Activated T-helper 1 cell treated with anti-CD3 and anti-CD28 coated beads, Interleukin-2, amount 50 U/mL, for 16 hours (primary cell): ENCODE measurements around the gene RAB36.
A peak's percentile ranks its signal among the peaks of the same experiment; 100 is the strongest.

Source experiments
- DNase-seq, 2 donors: peaks; one replicate each; pipeline ENCODE4 v3.0.0-alpha.2; 2020; ENCODE audit warnings: low read depth in 1 of 2, low spot score in 1 of 2

Gene RAB36

DNA sequence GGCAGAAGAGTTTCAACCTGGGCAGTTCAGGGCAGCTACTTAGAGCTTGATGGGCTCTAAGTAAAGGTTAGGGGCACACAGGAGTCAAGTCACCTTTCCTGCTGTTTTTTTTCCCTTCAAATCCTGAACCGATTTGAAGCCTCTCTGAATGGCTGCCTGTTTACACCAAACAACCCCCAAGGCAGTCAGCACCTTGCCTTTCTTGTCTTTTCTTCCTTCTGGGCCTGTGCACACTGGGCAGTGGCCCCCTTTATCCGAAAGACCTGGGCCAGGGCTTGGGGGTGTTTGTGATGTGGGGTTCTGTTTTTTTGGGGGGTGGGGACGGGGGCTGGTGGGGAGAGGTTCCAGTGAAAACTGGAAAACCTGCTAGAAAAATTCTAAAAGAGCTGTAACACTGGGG, 7.8 kb upstream of the RAB36 start:
- DNase-seq, result no peak

DNA sequence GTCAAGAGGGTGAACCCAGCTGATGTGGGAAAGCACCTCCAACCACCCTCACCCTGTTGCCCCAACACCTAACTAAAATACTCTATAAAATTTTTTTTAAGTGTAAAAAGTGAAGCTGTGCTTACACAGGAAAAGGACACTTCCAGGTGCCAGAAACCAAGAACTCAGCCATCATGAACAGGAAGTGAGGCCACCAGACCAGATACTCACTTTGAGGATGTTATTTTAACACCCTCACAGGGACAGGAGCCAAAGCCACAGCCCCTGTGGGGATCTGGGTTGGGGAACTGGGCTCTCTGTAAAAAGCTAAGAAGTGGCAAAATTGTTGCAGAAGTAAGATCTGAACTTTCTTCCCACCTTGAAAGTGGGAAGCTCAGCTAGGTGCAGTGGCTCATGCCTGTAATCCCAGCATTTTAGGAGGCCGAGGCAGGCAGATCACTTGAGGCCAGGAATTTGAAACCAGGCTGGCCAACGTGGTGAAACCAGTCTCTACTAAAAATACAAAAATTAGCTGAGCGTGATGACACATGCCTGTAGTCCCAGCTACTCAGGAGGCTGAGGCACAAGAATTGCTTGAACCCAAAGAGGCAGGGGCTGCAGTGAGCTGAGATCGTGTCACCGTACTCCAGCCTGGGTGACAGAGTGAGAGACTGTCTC, 7.2 kb upstream of the RAB36 start:
- DNase-seq, result peak in 1 of 2 donors; percentile 5

DNA sequence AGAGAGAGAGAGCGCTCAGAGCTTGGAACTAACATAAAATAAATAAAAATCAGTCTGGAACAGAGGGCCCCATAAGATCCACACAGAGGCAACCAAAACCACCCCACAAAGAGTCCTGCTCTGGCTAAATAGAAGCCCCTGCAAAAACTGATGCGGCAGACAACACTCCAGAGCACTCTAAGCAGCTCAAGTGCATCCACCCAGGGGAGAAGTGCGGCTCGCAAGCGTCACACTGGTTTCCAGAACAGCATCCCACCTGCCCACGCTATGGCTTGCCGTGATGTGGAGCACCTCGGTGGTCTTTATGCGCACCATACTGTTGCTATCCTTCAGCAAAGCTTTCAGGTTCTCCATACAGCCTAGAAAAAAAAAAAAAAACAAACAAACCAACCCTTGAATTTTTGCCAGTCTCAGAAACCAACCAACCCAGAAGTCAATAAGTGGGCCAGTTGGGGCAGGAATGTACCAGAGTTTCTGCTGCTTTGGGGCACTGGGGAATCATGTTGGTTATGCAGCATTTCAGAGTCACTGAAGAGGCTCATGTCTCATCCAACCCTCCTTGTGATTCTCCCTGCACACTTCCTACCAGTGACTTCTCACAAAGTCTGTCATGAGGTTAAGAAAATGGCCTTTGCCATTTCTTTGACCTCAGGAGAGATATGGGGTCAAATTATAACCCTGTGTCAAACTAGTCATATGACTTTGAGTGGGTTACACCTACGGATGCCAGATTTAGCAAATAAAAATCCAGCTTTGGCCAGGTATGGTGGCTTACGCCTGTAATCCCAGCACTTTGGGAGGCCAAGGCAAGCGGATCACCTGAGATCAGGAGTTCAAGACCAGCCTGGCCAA, 6.5 kb upstream of the RAB36 start:
- no peak for DNase-seq

DNA sequence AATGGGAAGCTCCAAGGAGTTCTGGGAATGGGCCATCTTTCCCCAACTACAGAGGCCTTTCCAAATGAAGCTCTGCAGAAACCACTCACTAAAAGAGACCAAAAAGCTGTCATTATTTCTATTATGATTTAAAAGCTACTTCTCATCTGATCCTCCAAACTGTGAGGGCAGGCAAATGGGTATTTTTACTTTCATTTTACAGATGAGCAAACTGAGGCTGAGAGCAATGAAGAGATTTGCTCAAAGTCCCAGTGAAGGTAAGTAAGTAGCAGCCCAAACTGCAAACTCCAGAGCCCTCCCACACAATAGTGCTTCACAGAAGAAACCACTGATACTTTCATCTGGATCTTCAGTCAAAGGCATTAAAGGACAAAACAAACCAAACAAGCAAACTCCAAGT, 4.9 kb upstream of the RAB36 start:
- DNase-seq, result no peak

DNA sequence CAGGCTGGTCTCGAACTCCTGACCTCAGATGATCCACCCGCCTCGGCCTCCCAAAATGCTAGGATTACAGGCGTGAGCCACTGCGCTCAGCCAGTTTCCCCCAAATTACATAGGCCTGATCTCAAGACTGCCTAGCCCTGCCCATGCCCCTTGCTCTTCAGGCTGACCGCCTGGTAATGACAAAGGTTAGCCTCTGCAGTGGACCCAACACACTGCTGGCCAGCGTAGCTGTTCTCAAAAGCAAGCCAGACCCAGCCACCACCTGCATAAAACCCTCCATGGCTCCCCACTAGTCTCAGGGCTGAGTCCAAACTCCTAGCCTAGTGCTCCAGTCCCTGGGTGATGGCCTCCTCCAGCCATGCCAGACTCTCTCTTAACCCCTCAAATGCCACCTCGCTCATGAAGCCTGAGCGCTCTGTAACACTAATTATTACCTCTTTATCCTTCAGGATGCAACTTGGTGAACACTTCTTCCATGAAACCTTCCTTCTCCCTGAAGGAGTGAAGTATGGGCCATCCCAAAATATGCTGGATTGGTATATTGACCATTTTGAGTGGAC, 2.7 kb upstream of the RAB36 start:
- DNase-seq, result no peak

DNA sequence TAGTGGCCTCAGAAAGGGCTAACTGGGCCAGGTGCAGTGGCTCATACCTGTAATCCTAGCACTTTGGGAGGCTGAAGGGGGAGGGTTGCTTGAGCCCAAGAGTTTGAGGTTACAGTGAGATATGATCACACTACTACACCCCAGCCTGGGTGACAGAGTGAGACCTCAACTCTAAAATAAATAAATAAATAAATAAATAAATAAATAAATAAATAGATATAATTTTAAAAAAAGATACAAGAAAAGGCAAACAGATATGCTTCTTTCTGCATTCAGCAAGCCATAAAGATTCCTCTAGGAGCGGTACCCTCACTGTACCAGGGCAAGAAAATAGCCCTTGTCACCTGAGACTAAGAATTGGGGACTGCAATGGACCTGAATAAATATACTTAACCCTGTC, 2.2 kb upstream of the RAB36 start:
- no peak for DNase-seq

DNA sequence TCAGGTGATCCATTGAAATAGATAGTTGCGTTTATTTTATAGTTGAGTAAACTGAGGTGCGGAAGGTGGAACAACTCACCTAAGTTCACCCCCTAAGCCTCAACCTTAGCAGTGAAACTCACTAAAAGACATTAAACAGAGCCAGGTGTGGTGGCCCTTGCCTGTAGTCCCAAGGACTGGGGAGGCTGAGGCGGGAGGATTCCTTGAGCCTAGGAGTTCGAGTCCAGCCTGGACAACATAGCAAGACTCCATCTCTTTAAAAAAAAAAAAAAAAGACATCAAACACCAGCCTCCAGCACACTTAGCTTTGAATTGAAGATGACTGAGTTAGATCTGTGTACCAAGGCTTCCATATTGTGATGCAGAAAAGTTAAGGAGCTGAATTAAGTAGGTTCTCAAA, 845 bp upstream of the RAB36 start:
- no peak for DNase-seq

DNA sequence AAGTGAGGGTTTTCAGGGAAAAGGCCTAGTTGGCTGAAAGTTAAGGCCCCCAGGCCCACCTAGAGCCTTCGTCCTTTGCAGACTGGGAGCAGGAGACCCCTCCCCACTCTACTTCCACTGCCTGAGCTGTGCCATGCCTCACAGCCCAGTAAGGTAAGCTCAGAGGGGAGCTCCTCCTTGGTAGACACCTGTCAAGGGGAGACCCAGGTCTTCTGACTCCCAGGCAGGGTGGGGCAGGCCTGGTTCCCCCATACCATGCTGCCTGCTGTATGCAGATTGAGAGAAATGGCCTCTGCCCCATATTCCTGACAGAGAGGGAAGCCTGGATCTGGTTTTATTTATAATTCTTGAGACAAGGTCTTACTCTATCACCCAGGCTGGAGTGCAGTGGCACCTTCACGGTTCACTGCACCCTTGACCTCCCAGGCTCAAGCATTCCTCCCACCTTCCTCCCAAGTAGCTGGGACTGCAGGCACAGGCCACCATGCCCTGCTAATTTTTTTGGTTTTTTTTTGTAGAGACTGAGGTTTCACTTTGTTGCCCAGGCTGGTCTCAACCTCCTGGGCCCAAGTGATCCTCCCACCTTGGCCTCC, 697 bp downstream of the RAB36 start:
- DNase-seq, result no peak

DNA sequence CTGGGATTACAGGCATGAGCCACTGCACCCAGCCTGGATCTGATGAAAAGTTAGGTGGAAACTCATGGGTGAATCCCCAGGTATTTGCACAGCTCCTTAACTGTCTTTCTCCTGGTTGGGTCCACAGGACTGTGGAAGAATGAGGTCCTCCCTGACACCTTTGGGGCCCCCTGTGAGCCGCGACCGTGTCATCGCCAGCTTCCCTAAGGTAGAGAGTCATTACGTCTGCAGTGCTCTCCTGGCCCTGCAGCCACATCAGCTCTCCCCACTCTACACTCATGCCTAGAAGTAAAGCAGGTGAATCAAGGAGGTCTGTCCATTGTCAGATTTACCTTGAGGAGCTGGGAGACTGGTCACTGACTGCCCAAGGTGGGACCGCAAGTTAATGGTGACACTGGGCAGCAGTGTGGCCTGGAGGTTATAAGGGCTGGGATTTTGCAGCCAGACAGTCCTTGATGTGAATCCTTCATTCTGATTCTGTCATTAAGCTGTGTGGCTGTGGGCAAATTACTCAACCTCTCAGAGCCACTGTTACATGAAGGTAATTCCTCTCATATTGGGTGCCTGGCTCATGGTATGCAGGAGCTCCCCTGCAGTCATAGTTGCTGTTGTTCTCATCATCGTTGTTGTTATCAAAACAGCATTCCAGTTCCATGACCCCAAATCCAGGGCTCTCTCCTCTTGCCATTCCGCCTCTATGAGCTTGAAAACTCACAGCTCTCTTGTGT, 1.4 kb downstream of the RAB36 start:
- no peak for DNase-seq

DNA sequence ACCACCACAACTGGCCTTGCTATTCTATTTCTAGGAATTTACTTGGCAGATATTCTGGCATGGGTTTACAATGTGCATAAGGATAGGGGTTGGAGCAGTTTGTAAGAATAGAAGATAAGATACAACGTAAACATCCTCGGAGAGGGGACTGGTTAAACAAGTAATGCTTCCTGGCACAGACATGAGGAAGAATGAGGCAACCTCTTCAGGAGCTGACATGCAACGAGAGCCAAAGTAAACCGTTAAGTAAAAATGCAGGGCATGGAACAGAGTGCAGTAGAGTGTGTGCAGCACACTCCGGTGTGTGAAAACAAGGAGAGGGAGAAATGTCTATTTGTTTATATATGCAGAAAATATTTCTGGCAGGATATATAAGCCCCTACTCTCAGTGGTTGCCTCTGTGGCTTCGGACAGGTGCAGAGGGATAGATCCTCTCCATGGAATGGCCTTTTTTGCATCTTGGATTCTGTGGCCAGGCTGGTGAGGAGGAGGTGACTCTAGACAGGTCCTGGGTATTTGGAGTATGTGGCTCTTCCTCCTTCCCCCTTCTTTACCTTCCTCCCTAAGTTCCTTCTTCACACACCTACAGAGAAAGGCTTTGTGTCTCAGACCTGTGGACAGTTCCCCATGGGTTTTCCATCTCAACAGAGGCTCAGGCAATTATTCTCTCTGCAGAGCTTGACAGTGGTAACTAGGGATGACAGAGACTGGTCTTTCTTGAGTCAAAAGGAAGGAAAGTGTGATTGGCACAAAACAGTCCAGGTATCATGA, 2.5 kb downstream of the RAB36 start:
- DNase-seq, result no peak

DNA sequence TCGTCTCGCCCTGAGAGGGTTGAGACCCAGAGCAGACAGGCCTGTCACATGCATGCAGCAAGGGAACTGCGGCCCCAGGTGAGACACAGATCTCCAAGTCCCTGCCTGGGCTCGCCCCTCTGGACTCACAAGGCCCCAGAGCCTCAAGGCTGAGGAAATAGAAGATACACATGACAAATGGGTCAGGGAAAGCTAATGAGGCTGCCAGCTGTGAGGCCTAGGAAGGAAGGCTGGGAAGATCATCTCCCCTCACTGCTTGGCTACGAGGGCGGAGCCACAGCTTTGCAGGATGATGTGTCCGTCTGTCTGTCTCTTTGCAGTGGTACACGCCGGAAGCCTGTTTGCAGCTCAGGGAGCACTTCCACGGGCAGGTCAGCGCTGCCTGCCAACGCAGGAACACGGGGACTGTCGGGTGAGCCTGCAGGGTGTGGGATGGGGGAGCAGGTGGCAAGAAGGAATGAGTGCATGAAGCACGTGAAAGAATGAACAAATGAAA, 4.5 kb downstream of the RAB36 start:
- no peak for DNase-seq

DNA sequence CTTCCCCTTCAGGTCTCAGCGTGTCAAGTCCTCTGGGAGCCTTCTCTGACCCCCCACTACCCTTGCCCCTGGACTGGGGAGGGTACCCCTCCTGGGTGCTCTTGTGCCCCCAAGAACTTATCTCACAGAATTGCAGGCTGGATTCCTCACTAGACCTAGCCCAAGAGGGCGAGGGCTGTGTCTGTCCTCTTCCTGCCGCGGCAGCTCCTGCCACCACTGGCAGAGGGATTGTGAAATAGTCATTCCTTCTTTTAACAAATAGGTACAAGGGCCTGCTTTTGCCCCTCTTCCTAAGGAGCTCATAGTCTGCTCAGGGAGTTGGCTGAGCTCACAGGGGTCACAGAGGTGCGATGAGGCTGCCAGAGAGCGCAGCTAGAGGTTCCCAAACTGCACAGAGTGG, 5.5 kb downstream of the RAB36 start:
- no peak for DNase-seq

DNA sequence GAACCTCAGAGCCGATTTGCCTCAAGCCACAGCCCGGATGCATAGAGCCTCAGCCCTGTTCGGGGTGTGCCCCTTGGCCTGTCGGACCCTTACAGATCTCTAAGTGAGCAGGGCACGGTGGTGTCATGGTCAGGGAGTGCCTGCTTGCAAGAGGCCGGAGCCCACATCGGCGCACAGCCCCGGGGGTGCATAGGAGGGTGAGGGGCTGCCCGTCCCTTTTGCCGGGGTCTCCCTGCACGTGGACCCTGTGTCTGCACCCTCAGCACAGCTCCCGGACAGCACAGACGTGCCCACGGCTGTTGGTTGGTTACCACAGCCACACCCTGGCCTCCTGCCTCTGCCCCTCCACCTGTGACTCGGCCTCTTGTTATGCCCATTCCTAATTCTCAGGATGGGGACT, 6.5 kb downstream of the RAB36 start:
- no peak for DNase-seq

DNA sequence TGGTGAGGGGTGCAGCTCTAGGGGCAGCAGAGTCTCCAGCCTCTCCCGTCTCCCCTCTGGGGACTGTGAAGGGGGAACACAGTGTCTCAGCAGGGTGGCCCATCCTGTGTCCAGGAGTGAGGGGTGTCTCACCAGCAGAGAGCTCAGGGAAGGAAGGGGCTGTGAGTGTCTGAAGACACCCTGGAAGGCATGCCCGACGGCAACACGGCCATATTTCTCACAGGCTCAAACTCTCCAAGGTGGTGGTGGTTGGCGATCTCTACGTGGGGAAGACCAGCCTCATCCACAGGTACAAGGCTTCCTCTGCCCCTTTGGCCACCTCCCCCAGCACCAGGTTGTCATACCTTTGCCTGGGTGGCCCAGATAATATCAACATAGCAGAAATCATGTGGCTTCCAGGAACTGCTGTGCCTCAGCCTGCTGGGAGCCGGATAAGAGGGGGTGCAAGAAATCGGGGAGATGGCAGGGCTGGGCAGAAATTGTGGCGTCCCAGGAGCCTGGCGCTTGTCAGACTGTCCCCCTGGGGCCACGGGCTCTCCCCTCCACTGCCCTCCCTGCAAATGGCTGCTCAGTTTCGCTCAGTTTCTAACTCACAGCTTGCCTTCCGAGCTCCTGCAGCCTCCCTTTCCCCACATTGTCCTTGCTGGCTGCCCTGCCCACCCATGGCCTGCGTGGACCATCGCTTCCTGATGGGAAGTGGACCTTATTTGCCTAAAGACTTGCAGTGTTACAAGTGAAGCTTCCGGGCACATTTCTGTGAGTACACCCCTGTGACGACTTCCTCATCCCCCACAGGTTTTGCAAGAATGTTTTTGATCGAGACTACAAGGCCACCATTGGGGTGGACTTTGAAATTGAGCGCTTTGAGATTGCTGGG, 7.2 kb downstream of the RAB36 start:
- no peak for DNase-seq

DNA sequence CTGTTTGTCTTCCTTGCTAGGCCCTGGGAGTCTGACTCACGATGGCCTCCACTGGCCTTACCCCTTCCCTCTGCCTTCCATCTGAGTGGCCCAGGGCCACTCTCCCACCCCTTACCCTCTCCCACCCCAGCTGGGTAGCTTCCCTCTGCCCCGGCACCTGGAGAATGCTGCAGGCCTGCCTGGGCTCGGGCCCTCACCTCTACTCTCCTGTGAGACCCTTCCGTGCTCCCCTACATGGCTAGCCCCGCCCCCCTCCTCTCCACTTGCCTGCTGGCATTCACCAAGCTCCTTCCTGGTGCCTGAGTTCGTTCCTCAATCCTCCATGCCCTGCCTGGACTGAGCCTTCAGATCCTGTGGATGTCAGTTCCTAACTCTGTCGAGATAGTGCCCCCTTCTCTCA, 8.7 kb downstream of the RAB36 start:
- DNase-seq, result no peak

DNA sequence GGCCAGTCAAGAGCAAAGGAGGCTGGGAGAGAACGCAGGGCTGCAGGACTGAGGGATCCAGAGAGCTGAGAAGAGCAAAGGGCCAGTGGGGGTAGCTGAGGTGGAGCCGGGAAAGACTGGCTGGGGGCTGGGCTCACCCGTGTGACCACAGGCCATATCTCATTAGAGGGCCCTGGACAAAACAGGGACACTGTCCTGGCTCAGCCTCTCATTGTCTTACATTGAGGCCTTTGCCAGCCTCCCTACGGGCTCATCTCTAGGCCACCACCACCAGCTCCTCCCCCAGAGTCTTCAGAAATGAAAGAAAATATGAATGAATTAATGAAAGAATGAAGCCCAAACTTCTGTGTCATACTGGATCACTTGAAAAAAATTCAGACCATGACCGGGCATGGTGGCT, 9.2 kb downstream of the RAB36 start:
- no peak for DNase-seq

DNA sequence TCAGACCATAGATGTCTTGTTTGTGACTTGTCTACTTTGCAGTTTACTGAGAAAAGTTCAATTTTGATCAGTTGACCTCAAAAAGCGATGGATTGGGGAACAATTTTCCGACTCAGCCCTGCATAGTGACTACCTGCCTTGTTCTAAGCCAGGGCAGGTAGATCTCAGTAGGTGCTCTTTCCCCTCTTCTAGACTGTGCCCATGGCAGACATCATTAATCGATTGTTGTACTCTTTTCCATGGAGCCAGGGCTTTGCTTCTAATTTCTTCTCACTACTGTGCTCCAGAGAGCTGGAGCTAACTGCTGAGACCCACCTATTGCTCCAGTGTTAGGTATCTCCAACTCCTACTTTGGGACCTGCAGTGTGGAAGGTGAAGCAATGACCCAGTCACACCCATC, 9.9 kb downstream of the RAB36 start:
- no peak for DNase-seq

DNA sequence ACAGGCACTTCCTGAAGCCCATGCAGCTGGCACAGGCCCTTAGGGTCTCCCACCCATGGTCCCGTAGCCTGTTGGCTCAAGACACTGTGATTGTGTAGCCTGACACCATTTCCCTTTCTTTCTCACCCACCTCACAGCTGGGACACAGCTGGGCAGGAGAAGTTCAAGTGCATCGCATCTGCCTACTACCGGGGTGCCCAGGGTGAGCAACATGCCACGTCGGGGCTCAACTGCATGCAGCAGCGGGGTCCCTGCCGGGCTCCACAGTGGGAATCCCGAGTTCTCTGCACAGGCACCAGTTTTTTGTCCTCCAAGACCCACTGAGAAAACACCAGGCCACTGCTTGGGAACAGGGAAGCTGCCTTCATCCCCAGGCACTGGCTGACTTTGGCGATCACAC, 10.6 kb downstream of the RAB36 start:
- DNase-seq, result no peak

DNA sequence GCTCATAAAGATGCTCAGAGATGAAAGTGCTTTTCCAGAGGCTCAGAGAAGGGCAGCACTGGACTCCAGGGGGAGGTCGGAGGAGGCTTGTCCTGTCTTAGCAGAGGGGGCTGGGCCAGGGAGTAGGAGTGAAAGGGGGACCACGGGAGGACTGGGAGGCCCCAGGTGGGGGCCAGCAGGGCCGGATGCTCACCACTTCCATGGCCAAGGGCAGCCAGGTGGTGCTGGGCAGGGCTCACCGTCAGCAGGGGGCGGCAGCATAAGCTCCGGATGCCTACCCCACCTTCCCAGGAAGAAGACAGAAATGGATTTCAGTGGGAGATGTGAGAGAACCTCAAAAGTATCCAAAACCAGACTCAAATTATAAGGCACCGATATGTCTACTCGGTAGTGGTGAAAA, 11.0 kb downstream of the RAB36 start:
- DNase-seq, result no peak
